ENCODE results near the gene TRIB2.

TRIB2 gene

DNA sequence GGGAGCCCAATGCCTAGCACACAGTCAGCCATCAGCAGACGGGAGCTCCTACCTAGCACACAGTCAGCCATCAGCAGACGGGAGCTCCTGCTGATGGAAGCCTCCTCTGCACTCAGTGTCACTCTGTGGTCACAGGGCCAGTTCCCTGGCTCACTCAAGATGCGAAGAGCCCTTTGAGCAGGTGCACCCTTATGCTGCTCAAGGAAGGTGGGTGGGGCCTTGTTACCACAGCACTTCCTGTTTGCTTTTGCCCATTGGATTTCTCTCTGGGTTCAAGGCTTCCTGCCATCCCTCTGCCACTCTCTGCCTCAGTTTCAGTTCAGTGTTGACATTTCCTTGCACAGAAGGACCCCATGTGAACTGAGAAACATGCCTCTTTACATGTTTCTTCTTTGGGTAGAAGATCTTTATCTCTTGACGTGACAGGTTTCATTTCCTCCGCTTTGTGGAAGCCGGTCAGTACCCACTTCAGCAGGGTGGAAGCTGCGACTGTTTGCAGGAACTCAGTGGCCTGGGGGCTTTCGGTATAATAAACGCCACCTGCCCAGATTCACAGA is 11.6 kb downstream of the TRIB2 start:
- TF ChIP-seq CTCF (conservative IDR thresholded peaks at IDR 0.05): no peak
- H3K27ac ChIP-seq: no peak overlapping the region

DNA sequence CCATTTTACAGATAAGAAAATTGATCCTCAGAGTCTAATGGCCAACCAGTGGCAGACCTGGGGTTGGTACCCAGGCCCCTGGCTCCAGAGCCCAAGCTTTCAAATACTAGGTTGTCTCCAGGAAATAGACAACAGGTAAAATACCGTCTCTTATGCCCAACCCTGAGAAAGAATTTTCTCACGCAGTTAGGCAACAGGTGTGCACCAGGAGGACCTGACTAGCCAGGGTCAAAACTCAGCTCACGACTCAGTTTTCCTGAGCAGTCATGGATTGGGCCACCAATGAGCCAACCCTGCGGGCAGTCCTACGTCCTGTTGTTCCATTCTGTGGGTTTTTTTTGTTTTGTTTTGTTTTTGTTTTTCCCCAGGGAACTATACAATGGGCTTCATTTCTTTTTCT is 13.5 kb downstream of the TRIB2 start:
- TF ChIP-seq CTCF (conservative IDR thresholded peaks at IDR 0.05): no peak
- no peak overlapping the region for H3K27ac ChIP-seq

DNA sequence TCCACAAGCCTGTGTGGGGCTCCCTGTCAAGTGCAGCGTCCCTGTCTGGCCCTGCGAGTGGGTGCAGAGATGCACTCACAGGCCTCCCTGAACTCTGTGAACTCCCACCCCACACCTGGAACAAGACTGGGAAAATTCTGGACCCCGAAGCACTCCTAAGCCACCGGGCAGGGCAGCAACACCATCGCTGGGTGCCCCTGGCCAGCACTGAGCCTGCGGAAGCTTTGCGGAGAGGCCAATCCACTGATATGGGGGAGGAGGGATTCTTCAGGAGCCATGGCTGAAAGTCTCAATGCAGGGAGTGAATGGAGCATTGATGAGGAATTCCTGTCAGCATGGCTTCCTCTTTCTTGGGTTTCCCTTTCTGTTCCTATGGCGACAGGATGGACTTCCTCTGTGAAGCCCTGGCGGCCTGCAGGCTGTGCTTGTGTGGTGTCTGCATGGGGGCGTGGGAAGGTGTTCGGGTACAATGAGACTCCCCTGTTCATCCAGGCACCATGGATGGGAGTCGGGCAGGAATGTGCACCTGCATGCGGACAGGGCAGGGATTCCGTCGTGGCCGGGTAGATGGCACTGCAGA is 15.1 kb downstream of the TRIB2 start:
- no peak overlapping the region for H3K27ac ChIP-seq
- TF ChIP-seq CTCF (conservative IDR thresholded peaks at IDR 0.05): no peak

DNA sequence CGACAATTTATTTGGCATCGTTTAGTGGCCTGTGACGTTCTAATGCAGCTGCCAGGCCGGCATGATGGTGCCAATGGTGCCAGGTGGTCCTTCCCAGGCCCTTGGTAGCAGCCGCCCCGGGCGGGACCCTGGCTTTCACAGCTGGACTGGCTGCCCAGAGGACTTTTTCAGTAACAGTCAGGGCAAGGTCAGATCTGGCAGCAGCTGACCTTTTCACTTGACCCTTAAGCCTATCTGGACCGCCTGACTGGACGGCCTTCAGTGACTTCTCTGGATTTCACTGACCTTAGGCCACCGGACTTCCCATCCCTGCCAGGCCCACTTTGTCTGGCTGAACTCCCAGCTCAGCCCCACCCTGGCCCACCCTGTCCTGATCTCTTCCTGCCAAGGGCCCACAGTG is 15.9 kb downstream of the TRIB2 start:
- H3K27ac ChIP-seq: no peak overlapping the region
- no peak for TF ChIP-seq CTCF (conservative IDR thresholded peaks at IDR 0.05)

GRCh38 chr2:12733846-12734245 is 17.1 kb downstream of the TRIB2 start:
- no peak for TF ChIP-seq CTCF (conservative IDR thresholded peaks at IDR 0.05)
- H3K27ac ChIP-seq: no peak overlapping the region

DNA sequence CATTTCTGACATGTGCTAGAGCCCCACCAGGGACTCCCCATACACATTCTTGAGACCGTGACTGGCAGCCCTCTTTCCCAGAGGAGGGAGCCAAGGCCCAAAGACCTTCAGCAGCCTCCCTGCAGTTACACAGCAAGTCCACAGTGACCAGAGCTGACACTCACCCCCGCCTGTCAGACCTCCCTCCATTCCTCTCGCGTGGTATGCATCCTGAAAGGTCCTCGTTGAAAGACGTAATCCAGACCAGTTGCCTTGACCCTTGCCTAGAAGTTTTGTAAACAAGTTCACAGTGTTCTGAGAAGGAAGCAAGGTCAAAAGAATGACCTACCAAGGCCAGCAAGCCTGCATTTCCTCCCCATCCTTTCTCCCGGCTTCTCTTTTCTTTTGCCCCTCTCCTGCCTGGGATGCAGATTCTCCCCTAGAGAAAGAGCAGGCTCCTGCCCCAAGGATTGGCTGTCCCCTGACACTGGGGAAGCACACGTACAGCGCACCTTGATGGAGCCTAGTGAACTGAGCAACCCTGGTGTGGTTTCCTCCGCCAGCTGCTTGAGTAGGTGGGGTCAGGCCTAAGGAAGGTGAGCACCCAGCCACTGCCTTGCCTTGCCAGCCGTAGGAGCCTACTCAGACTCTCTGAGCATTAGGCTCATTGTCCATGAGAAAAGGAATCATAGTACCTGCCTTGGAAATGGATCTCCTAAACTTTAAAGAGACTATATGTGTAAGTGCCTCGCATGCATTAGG is 18.3 kb downstream of the TRIB2 start:
- no peak overlapping the region for H3K27ac ChIP-seq

More for the DNA sequence above, 18.3 kb downstream of the TRIB2 start:
- TF ChIP-seq CTCF (conservative IDR thresholded peaks at IDR 0.05): no peak

All from VCaP (cell line).